ENCODE measurements around the gene GBA2. TPM values are rescaled to one million over a fixed set of nuclear protein-coding genes. Genes with fewer than 3 reads are reported as not detected.

The GBA2 gene
- total RNA-seq, 4 donors from 2014 or later: 46.6 to 123 (median 73.5) TPM

GRCh38 chr9:35789541-35789940, 40.5 kb upstream of the GBA2 start:
- no peak for TF ChIP-seq POLR2A (IDR thresholded peaks at IDR 0.05)
- no peak for TF ChIP-seq CTCF (IDR thresholded peaks at IDR 0.05)
- TF ChIP-seq EP300 (IDR thresholded peaks at IDR 0.05): no peak
- no peak for TF ChIP-seq POLR2AphosphoS5 (IDR thresholded peaks at IDR 0.05)
- no peak for DNase-seq (ENCODE audit: low spot score in 2 of 2)
- 95% methylated on average over 2 of the region's 2 CpGs for WGBS
- no peaks in the 10 kb centered on the region for H3K36me3 ChIP-seq
- H3K27me3 ChIP-seq: no peaks in the 10 kb centered on the region
- no peak overlapping the region for H3K4me3 ChIP-seq
- H3K27ac ChIP-seq: no peak overlapping the region
- H3K9me3 ChIP-seq: no peaks in the 10 kb centered on the region
- H3K4me1 ChIP-seq: peaks cover 32% of the 10 kb centered on the region

GRCh38 chr9:35783418-35783817, 34.4 kb upstream of the GBA2 start:
- Histone ChIP-seq H3K4me3 (no peak overlapping the region), H3K9me3 (no peaks in the 10 kb centered on the region)
- TF ChIP-seq CTCF (IDR thresholded peaks at IDR 0.05) (no peak), POLR2AphosphoS5 (IDR thresholded peaks at IDR 0.05) (no peak)

GRCh38 chr9:35781066-35781465, 32.0 kb upstream of the GBA2 start:
- DNase-seq (ENCODE audit: low spot score in 2 of 2): no peak
- Histone ChIP-seq H3K4me1 (no peaks in the 10 kb centered on the region), H3K27ac (no peak overlapping the region), H3K27me3 (no peaks in the 10 kb centered on the region), H3K9me3 (no peaks in the 10 kb centered on the region), H3K4me3 (no peak overlapping the region), H3K36me3 (no peaks in the 10 kb centered on the region)
- TF ChIP-seq POLR2AphosphoS5 (IDR thresholded peaks at IDR 0.05) (no peak), EP300 (IDR thresholded peaks at IDR 0.05) (no peak), POLR2A (IDR thresholded peaks at IDR 0.05) (no peak), CTCF (IDR thresholded peaks at IDR 0.05) (no peak)
- 84% methylated on average over 2 of the region's 2 CpGs for WGBS

More at GRCh38 chr9:35783418-35783817, 34.4 kb upstream of the GBA2 start:
- DNase-seq (ENCODE audit: low spot score in 2 of 2): no peak
- H3K36me3 ChIP-seq: no peaks in the 10 kb centered on the region
- H3K4me1 ChIP-seq: no peaks in the 10 kb centered on the region
- no peak overlapping the region for H3K27ac ChIP-seq
- H3K27me3 ChIP-seq: no peaks in the 10 kb centered on the region

- no peaks in the 10 kb centered on the region for H3K4me1 ChIP-seq
- no peak for DNase-seq (ENCODE audit: low spot score in 2 of 2)
- H3K27me3 ChIP-seq: no peaks in the 10 kb centered on the region
- TF ChIP-seq EP300 (IDR thresholded peaks at IDR 0.05) (no peak), POLR2A (IDR thresholded peaks at IDR 0.05) (no peak), CTCF (IDR thresholded peaks at IDR 0.05) (no peak), POLR2AphosphoS5 (IDR thresholded peaks at IDR 0.05) (no peak)
- H3K36me3 ChIP-seq: no peaks in the 10 kb centered on the region
- no peak overlapping the region for H3K27ac ChIP-seq
- no peak overlapping the region for H3K4me3 ChIP-seq
- WGBS: 94% methylated on average over 3 of the region's 3 CpGs
- H3K9me3 ChIP-seq: no peaks in the 10 kb centered on the region
Observed at GRCh38 chr9:35778496-35778895, 29.5 kb upstream of the GBA2 start.

GRCh38 chr9:35776018-35776417, 27.0 kb upstream of the GBA2 start:
- TF ChIP-seq POLR2AphosphoS5 (IDR thresholded peaks at IDR 0.05) (no peak), POLR2A (IDR thresholded peaks at IDR 0.05) (no peak), EP300 (IDR thresholded peaks at IDR 0.05) (no peak), CTCF (IDR thresholded peaks at IDR 0.05) (no peak)
- Histone ChIP-seq H3K27me3 (no peaks in the 10 kb centered on the region), H3K36me3 (no peaks in the 10 kb centered on the region), H3K27ac (no peak overlapping the region), H3K4me1 (peaks cover 14% of the 10 kb centered on the region), H3K9me3 (no peaks in the 10 kb centered on the region), H3K4me3 (no peak overlapping the region)
- 78% methylated on average over 4 of the region's 4 CpGs for WGBS
- DNase-seq (ENCODE audit: low spot score in 2 of 2): no peak

Measured in suprapubic skin (tissue), 4 donors.